Measurements from ENCODE around the gene CES3.

Gene CES3

DNA sequence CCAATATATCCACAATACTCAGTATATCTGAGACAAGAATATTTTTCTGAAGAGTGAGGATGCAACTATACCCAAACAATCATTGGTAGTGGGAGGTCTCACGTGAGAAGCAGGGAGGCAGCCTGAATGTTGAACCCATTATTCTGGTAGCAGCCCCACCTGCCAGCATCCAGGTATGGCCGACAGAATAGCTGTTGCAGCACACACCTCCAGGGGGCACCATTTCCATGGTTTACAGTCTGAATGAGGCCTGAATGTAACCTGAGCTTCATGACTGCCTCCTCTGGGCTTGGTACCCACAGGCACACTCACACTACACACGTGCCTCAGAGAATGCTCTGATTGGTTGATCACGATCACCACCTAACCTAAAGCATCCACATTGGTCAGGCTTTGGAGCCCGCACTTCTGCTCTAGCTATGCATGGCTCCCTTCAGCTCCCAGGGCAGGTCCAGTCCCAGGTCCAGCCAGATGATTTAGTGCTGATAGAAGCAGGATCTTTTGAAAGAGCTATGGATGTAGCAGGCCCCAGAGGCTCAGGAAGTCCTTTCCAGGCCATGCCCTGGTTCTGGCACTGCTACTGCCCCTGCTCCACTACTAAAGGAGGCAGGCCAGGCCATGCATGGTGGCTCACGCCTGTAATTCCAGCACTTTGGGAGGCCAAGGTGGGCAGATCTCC, 56.9 kb downstream of the CES3 start:
- Histone ChIP-seq H3K27ac (no peak overlapping the region), H4K20me1 (peaks cover 0 to 7% (median 0%) of the 10 kb centered on the region in 11 experiments; a peak in 1 of 22 replicates), H3K36me3 (no peaks in the 10 kb centered on the region), H3K4me3 (no peak overlapping the region), H3K4me2 (no peak overlapping the region), H3K9me3 (replicated peaks in 1 of 11) (no peaks in the 10 kb centered on the region), H3K9ac (no peak overlapping the region), H3K27me3 (peaks cover 0 to 18% (median 0%) of the 10 kb centered on the region in 11 experiments; a peak in 6 of 22 replicates), H3K4me1 (peaks cover 18 to 62% (median 41%) of the 10 kb centered on the region in 10 experiments; a peak in 19 of 20 replicates)
- TF ChIP-seq Cebpa-rat (IDR thresholded peaks at IDR 0.05), result no peak

DNA sequence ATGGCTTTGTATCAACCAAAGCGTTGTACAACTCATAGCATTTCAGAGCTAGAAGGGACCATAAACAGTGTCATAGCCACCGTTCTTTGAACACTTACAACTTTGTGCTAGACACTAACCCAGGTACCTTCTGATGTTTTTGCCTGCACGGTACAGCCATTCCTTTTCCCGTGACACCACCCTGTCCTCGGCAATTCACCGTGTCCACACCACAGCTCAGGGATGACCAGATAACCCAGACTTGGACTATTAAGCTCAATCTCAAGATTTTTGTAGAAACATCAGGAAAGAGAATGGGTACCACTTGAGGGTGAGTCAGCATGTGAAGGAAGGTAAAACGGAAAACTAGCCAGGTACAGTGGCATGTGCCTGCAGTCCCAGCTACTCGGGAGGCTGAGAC, 58.1 kb downstream of the CES3 start:
- H3K4me1 ChIP-seq, result peaks cover 16 to 56% (median 35%) of the 10 kb centered on the region in 10 experiments; a peak in 19 of 20 replicates
- no peak for TF ChIP-seq Cebpa-rat (IDR thresholded peaks at IDR 0.05)
- H3K27me3 ChIP-seq, result peaks cover 0 to 5% (median 0%) of the 10 kb centered on the region in 11 experiments; a peak in 3 of 22 replicates
- no peak overlapping the region for H3K4me3 ChIP-seq
- no peaks in the 10 kb centered on the region for H3K36me3 ChIP-seq
- H3K9ac ChIP-seq, result no peak overlapping the region
- H3K9me3 ChIP-seq (replicated peaks in 1 of 11), result no peaks in the 10 kb centered on the region
- H3K27ac ChIP-seq, result no peak overlapping the region
- no peak overlapping the region for H3K4me2 ChIP-seq
- no peaks in the 10 kb centered on the region for H4K20me1 ChIP-seq

GRCh38 chr16:67021321-67021720, 60.3 kb downstream of the CES3 start:
- peak overlapping the region in 9 of 11 experiments; percentile 42 to 69 (median 57); a peak in 17 of 22 replicates for H3K4me2 ChIP-seq
- no peaks in the 10 kb centered on the region for H4K20me1 ChIP-seq
- TF ChIP-seq Cebpa-rat (IDR thresholded peaks at IDR 0.05), result no peak

GRCh38 chr16:67022531-67023214, 61.6 kb downstream of the CES3 start:
- Histone ChIP-seq H3K27ac (no peak overlapping the region), H3K4me3 (no peak overlapping the region), H3K9ac (no peak overlapping the region), H3K36me3 (no peaks in the 10 kb centered on the region), H3K27me3 (no peaks in the 10 kb centered on the region), H3K4me1 (peaks cover 12 to 61% (median 43%) of the 10 kb centered on the region in 10 experiments; a peak in 19 of 20 replicates), H4K20me1 (no peaks in the 10 kb centered on the region), H3K4me2 (no peak overlapping the region), H3K9me3 (replicated peaks in 1 of 11) (no peaks in the 10 kb centered on the region)
- TF ChIP-seq Cebpa-rat (IDR thresholded peaks at IDR 0.05), result no peak

More at GRCh38 chr16:67021321-67021720, 60.3 kb downstream of the CES3 start:
- no peak overlapping the region for H3K9ac ChIP-seq
- no peak overlapping the region for H3K4me3 ChIP-seq
- H3K4me1 ChIP-seq, result peaks cover 12 to 56% (median 41%) of the 10 kb centered on the region in 10 experiments; a peak in 19 of 20 replicates
- no peaks in the 10 kb centered on the region for H3K9me3 ChIP-seq (replicated peaks in 1 of 11)
- no peaks in the 10 kb centered on the region for H3K36me3 ChIP-seq
- H3K27ac ChIP-seq, result no peak overlapping the region
- H3K27me3 ChIP-seq, result no peaks in the 10 kb centered on the region

DNA sequence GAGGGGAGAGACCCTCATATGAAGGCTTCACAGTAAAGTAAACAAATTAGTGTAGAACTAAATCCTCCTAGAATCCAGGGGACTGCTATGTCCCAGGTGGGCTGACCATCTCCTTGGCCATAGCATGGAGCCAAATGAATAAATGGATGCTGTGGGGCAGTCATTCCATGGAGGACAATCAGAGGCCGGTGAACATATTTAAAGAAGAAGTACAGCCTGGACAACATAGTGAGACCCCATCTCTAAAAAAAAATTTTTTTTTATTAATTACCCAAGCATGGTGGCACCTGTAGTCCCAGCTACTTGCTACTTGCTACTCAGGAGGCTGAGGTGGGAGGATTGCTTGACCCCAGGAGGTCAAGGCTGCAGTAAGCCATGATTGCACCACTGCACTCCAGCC, 62.6 kb downstream of the CES3 start:
- H4K20me1 ChIP-seq, result no peaks in the 10 kb centered on the region
- peak overlapping the region in 8 of 11 experiments; percentile 58 to 83 (median 75); a peak in 6 of 22 replicates for H3K4me2 ChIP-seq
- no peaks in the 10 kb centered on the region for H3K27me3 ChIP-seq
- no peaks in the 10 kb centered on the region for H3K9me3 ChIP-seq (replicated peaks in 1 of 11)
- H3K36me3 ChIP-seq, result no peaks in the 10 kb centered on the region
- H3K4me1 ChIP-seq, result peaks cover 20 to 70% (median 51%) of the 10 kb centered on the region in 10 experiments; a peak in 19 of 20 replicates
- no peak for TF ChIP-seq Cebpa-rat (IDR thresholded peaks at IDR 0.05)
- no peak overlapping the region for H3K9ac ChIP-seq
- no peak overlapping the region for H3K27ac ChIP-seq
- H3K4me3 ChIP-seq, result no peak overlapping the region
